Activated T-helper 2 cell treated with anti-CD3 and anti-CD28 coated beads, Interferon-gamma antibody, Interleukin-2, Interleukin-4, amounts not matched to agents 10 μg/mL and 5 μg/mL and 100 μg/mL, durations not matched to agents 14 hours and 24 hours and 36 hours (primary cell): ENCODE measurements around the gene ZNF501. TPM values are rescaled to one million over a fixed set of nuclear protein-coding genes. Genes with fewer than 3 reads are reported as not detected.
A peak's percentile ranks its signal among the peaks of the same experiment; 100 is the strongest.

ENCODE experiments used
- DNase-seq: peaks from one replicate; pipeline ENCODE4 v3.0.0; 2021; ENCODE audit warnings: low spot score
- H3K27ac Mint-ChIP-seq: one replicate; pipeline ENCODE4 v1.8.0; 2021; ENCODE audit warnings: mixed read lengths
- H3K27me3 Mint-ChIP-seq: one replicate; pipeline ENCODE4 v1.8.0; 2021; ENCODE audit warnings: low read depth, mixed read lengths
- H3K36me3 Mint-ChIP-seq: one replicate; pipeline ENCODE4 v1.8.0; 2021; ENCODE audit warnings: low read depth, mixed read lengths
- H3K4me1 Mint-ChIP-seq: one replicate; pipeline ENCODE4 v1.8.0; 2021; ENCODE audit warnings: low read depth, mixed read lengths
- H3K4me3 Mint-ChIP-seq: one replicate; pipeline ENCODE4 v1.8.0; 2021; ENCODE audit warnings: low read depth, mild to moderate bottlenecking, moderate library complexity, mixed read lengths
- H3K9me3 Mint-ChIP-seq: one replicate; pipeline ENCODE4 v1.8.0; 2021; ENCODE audit warnings: mixed read lengths
- intact Hi-C: fragments of 100-400 bp; cut with micrococcal nuclease; formaldehyde crosslinking; loops from one replicate; pipeline ENCODE4 v1.15.1; 2023
- total RNA-seq: library from RNA; stranded (reverse); gene quantifications from 2 replicates; pipeline ENCODE4 v1.2.3, GENCODE V29; 2022

Gene ZNF501
- total RNA-seq, 1 donor from 2014 or later, result 1.3 TPM

DNA sequence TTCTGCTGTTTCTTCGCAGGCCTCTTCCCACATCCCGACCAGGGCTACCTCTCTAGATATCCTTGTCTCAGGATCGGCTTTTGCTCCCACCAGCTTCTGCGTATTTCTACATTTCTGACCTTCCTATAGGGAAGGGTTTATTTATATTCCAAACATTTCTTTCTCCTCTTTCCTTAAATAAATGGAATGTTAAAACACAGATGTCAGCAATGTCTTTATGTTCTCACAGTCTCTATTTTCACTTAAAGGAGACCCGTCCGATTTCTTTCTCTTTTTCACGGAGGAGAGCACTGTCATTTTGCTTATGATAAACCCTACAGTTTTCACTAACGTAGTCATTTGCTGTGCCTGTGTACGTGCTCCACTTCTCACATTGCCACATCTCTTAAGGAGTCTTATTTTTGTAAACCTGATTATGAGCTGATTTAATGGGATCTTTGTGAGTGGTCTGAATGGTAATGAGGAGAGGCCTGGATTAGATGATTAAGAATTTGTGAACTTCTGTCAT, 32.8 kb downstream of the ZNF501 start:
- Mint-ChIP-seq H3K4me3 (peak overlapping the region; percentile 96), H3K4me1 (peaks cover 22% of the 10 kb centered on the region), H3K36me3 (peaks cover 75% of the 10 kb centered on the region), H3K27ac (peak overlapping the region; percentile 90), H3K27me3 (no peaks in the 10 kb centered on the region), H3K9me3 (peaks cover 46% of the 10 kb centered on the region)
- intact Hi-C loops, result loop anchor here (5.0 to 10.0 kb wide), 5 partner anchors 117 to 1475 kb away; partner anchors contain the start of genes EXOSC7, SNRK, ZDHHC3 and ZNF35
- DNase-seq, result no peak

DNA sequence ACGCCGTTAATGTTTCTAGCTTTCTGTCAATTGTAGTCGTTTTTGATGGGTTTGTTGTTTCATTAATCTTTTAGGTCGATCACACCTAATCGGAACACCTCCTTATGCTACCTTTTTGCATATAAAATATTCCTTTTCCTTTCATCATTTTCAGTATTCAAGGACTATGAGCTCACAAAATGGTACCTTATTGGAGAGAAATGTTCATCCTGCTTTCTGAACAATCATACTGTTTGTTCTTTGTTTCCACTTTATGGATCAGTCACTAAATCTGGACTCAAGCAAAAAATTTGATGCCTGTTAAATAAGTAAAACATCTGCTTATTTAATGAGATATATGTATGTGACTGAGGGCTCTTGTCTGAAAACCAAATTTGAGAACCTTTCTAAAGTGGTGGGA, 33.3 kb downstream of the ZNF501 start:
- peaks cover 75% of the 10 kb centered on the region for H3K36me3 Mint-ChIP-seq

DNA sequence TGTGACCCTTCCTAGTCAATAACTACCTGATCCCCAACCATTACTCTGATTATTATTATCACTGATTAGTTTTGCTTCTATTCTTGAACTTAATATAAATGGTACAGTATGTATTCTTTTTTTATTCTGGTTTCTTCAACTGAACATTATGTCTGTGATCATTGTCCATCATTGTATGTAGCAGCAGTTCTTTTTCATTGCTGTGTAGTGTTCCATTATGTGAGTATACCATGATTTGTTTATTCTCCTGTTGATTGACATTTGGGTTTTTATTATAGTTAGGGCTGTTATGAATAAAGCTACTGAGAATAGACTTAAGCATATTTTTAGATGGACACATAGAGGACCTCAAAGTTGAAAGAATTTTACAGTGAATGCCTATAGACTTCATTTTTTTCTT, 34.8 kb downstream of the ZNF501 start:
- intact Hi-C loops, result loop anchor here (5.0 to 10.0 kb wide), 5 partner anchors 119 to 1477 kb away; partner anchors contain the start of genes EXOSC7, SNRK, ZDHHC3 and ZNF35
- peaks cover 75% of the 10 kb centered on the region for H3K36me3 Mint-ChIP-seq
- H3K27me3 Mint-ChIP-seq, result no peaks in the 10 kb centered on the region
- H3K9me3 Mint-ChIP-seq, result peaks cover 38% of the 10 kb centered on the region
- no peak overlapping the region for H3K4me3 Mint-ChIP-seq
- H3K27ac Mint-ChIP-seq, result no peak overlapping the region
- DNase-seq, result no peak
- peaks cover 22% of the 10 kb centered on the region for H3K4me1 Mint-ChIP-seq

More for the DNA sequence above, 33.3 kb downstream of the ZNF501 start:
- Mint-ChIP-seq H3K27ac (peak overlapping the region; percentile 90), H3K4me3 (peak overlapping the region; percentile 96), H3K27me3 (no peaks in the 10 kb centered on the region), H3K4me1 (peaks cover 22% of the 10 kb centered on the region), H3K9me3 (peaks cover 43% of the 10 kb centered on the region)
- DNase-seq, result no peak
- intact Hi-C loops, result loop anchor here (5.0 to 10.0 kb wide), 5 partner anchors 118 to 1475 kb away; partner anchors contain the start of genes EXOSC7, SNRK, ZDHHC3 and ZNF35

GRCh38 chr3:44771424-44772098, 42.1 kb downstream of the ZNF501 start:
- Mint-ChIP-seq H3K4me1 (no peaks in the 10 kb centered on the region), H3K36me3 (peaks cover 85% of the 10 kb centered on the region), H3K27ac (no peak overlapping the region), H3K4me3 (no peak overlapping the region), H3K27me3 (no peaks in the 10 kb centered on the region), H3K9me3 (peaks cover 55% of the 10 kb centered on the region)
- no peak for DNase-seq
- intact Hi-C loops, result no loop called here

DNA sequence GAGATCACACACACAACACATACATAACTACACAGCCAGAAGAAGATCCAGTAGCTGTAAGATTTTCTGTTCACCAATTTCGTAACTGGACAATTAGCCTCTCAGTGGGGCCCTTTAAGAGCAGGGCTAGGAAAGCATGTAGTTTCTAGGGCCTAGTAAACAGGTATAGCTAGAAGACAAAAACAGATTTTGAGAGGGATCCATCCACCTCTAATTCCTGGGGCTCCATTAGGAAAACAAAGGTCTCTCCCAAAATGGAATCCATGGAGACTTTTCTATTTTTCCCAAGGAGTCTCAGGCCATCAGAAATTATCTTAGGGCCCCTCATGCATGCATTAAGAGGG, 42.6 kb downstream of the ZNF501 start:
- no peaks in the 10 kb centered on the region for H3K27me3 Mint-ChIP-seq
- intact Hi-C loops, result no loop called here
- peaks cover 81% of the 10 kb centered on the region for H3K36me3 Mint-ChIP-seq
- no peaks in the 10 kb centered on the region for H3K4me1 Mint-ChIP-seq
- peaks cover 53% of the 10 kb centered on the region for H3K9me3 Mint-ChIP-seq
- no peak overlapping the region for H3K4me3 Mint-ChIP-seq
- DNase-seq, result no peak
- no peak overlapping the region for H3K27ac Mint-ChIP-seq

DNA sequence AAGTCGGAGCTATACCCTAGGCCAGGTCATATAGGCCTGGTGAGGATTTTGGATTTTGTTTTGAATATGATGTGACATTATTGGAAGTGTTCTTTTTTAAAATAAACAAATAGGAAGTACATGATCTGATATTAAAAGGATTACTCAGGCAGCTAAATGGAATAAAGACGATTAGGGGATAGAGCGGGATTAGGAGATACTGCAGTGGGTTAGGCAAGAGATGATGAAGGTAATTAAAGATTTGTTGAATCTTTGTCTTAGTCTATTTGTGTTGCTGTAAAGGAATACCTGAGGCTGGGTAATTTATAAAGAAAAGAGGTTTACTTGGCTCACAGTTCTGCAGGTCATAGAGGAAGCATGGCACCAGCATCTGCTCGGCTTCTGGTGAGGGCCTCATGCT, 53.5 kb downstream of the ZNF501 start:
- Mint-ChIP-seq H3K4me3 (no peak overlapping the region), H3K27ac (no peak overlapping the region), H3K27me3 (no peaks in the 10 kb centered on the region), H3K9me3 (no peaks in the 10 kb centered on the region), H3K4me1 (no peaks in the 10 kb centered on the region), H3K36me3 (peaks cover 77% of the 10 kb centered on the region)
- intact Hi-C loops, result no loop called here
- DNase-seq, result no peak

Other genes with a start within 250 kb of the ZNF501 start
- 0.83 and 1.3 TPM in 2 replicates for gene ZKSCAN7, start 174.4 kb upstream of the ZNF501 start, total RNA-seq
- gene ZNF660, start 144.7 kb upstream of the ZNF501 start, total RNA-seq, result 0.07 and 0.32 TPM in 2 replicates
- 10.4 and 10.7 TPM in 2 replicates for gene ZNF197, start 104.6 kb upstream of the ZNF501 start, total RNA-seq
- gene ZNF35, start 80.9 kb upstream of the ZNF501 start, total RNA-seq, result 2.9 and 4.7 TPM in 2 replicates
- 0.27 and 0.62 TPM in 2 replicates for gene ZNF502, start 17.0 kb upstream of the ZNF501 start, total RNA-seq
- 39.2 and 43.7 TPM in 2 replicates for gene KIAA1143, start 32.0 kb downstream of the ZNF501 start, total RNA-seq
- 28.5 and 28.7 TPM in 2 replicates for gene KIF15, start 32.2 kb downstream of the ZNF501 start, total RNA-seq
- 8.8 and 9.4 TPM in 2 replicates for gene TMEM42, start 132.3 kb downstream of the ZNF501 start, total RNA-seq
- not detected in 2 replicates for gene TGM4, start 145.0 kb downstream of the ZNF501 start, total RNA-seq
- gene ZDHHC3, start 246.5 kb downstream of the ZNF501 start, total RNA-seq, result 38.0 and 40.3 TPM in 2 replicates
- gene EXOSC7, start 246.6 kb downstream of the ZNF501 start, total RNA-seq, result 83.0 and 86.5 TPM in 2 replicates